ENCODE results near the gene ACTL7A.

Gene ACTL7A

DNA sequence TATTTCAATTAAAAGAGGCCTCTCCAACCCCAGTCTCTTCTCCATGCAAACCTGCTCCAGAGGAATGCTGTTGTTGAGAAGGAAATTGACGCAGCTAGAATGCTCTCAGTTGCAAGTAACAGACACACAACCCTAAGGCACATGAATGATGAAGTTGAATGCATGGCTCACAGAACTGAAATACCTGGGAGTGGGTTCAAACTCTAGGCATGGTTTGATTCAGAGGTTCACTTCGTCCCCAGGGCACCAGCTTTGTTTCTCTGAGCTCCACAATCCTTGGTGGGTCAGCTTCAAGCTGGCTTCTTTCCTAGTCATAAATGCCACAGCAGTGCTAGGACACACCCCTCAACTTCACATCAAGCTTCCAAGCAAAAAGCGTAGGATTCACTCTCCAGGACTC, 10.9 kb upstream of the ACTL7A start:
- DNase-seq: no peak

DNA sequence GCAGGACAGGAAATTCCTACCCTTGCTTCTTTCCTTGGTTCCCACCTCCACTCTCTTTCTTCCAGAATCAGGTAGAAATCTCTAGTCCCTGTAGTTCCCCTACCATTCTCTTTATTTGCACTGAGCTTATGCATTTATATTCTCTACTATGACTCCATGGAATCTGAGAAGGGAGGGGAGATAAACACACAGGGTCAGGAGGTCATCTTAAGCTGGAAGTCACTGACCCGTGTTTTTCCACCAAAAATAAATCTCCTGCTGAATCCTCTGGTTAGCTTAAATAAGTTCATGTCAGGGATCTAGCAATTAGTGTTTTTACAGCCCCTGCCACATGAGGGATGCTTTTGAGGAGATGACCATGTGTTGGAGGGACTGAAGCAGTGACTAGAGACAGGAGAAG, 10.0 kb upstream of the ACTL7A start:
- DNase-seq: no peak

DNA sequence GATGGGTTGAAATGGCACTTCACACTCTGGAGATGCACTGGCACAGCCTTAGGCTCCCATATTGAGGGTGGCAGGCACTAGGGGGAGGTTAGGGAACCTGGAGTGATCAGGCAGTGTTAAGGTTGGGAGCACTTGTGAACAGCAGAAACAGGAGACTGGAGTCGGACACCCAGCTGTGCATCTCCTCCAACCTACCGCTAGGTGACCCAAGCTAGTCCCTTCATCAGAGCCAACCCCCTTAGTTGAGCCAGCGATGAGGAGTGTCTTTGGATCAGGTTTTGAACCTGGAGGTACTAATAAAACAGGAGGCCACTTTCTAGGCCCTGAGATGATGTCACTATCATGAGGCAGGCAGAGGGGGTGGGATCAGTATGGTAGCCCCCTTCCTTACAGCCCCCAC, 8.0 kb upstream of the ACTL7A start:
- DNase-seq: no peak

DNA sequence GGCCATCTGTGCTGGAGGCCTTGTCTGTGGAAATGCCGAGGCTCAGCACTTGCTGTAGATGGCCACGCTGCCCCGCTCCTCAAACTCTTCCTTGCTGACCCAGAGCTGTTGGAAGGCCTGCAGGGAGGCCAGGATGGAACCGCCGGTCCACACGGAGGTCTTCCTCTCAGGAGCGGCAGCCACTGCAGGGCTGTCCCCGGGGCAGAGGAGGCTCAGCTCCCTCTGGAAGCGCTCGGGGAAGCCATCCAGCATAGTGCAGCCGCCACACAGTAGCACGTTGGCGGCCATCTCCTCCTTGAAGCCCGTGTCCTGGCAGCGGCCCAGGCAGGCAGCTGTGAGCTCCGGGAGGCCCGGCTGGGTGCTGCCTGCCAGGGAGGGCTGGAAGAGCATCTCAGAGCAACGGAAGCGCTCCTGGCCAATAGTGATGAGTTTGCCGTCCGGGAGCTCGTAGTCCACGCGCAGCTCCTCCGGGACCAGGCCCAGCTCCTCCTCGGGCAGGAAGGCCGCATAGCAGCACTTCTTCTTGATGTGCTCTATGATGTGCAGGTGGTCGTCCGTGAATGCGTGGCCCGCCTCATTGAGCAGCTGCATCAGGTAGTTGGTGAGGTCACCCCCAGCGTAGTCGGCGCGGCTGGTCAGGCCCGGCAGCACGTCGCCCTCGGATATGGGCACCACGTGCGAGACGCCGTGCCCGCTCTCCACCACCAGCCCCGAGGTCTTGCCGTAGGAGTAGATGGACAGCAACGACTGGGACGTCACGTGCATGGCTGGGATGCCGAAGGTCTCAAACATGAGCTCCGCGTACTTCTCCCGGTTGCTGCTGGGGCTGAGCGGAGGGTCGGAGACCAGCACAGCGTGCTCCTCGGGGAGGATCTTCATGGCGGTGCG, 7.2 kb upstream of the ACTL7A start:
- DNase-seq: no peak

DNA sequence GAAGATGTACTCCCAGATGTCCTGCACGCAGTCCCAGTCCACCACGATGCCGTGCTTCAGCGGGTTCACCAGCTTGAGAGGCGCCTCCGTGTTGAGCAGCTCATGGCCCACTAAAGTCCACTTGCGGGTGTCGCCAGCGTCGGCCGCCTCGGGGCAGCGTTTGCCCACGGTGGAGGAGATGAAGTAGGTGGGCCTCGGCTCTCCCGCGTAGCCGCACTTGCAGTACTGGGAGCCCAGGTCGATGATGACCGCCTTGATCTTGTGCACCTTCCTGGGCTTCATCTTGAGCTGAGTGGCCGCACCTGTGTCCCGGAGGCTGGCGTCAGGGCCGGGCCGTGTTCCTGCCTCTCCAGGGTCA, 6.6 kb upstream of the ACTL7A start:
- no peak for DNase-seq

DNA sequence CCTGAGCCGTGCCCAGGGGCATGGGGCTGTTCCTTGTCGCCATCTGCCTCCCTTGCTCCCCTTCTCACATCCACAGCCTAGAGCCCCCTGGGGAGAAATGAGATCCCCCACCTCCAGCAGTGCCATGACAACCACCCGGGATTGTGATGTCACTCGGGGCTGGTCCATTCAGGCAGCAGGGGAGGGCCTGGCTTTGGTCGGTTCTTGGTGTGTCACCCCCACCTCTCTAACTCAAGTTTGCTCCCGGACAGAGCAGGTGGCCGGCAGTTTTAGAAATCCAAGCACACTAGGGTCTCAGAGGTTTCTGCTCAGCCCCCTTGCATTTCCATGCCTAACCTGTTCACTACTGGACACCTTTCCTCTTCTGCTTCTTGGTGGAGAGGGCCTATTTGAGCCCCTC, 6.2 kb upstream of the ACTL7A start, which contains the start of gene ACTL7B:
ACTL7B (minus strand) TSS at position 99 of the 400 bp plus-strand sequence; CDS start at position 43, 56 bp downstream.
- no peak for DNase-seq

DNA sequence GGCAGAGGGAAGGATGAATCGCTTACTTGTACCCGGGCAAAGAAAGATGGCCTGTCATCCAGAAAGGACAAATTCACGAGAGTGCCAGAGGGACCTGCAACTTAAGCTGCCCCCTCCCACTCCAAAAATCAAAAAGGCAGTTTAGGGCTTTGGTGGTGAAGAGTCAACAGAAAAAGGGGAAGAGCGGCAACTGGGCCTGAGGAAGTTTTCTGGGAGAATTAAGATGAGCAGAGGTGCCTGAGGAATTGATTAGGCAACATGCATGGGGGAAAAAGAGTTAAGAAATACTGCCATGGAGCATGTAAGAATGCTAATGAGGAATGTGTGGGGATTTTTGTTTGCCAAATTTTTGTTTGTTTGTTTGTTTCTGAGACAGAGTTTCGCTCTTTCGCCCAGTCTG, 4.5 kb upstream of the ACTL7A start:
- DNase-seq: no peak

DNA sequence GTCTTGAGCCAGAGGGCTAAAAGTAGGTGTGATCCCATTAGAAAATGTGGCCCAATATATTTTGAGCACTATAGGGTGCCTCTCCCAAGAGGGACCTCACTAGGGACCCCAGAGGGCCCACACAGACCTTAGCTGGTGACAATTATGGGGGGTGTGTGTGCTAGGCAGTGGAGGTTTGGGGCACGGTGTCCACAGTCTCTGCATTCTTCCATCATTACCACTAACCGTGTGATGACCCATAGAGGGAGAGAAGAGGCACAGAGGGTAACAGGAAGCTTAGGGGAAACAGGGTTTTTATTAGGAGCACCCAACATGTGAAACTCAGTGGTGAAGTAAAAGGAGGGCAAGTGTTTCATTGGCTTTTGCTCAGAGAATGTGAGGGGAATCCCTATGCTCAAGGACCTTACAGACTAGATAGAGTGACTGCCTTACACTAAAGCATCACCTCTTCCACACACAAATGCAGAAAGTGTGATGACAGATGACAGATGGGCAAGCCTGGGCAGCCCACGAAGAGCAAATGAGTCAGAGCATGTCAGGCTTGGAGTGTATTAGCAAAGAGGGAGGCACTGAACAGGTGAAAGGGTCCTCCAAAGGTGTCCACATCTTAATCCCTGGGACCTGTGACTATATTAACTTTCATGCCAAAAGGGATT, 2.5 kb upstream of the ACTL7A start:
- DNase-seq: no peak

DNA sequence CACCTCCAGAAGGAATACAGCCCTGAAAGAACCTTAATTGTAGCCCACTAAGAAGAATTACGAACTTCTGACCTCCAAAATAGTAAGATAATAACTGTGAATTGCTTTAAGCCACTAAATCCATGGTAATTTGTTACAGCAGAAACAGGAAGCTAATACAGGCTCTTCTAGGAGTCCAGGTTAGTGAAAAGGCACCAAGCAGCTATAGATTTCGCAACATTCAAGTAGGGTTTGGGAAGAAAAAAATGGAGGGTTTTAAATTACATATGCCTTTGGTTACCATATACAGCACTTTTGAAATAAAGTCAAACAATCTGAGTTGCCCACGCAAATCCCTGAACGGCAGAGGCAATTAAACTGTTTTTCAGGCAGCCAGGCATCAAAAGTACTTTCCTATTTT, 1.7 kb upstream of the ACTL7A start:
- DNase-seq: no peak

DNA sequence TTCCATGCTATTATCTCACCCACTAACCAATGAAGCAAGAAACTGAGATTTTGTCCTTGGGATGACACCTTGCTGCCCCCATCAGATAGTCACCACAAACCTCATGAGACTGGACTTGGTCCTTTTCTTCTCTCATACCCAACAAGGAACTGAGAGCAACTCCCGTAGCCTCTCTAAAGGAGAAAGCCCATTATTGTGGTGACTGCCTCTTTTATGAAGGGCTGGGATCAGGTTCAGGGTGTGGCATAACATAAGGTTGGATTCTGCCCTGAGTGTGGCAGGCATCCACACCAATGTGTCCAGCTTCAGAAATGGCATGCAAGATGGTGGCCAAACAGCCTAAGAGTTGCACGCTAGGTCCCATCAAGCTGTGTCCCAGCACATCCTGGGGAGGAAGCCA, 1.3 kb upstream of the ACTL7A start:
- DNase-seq: no peak

DNA sequence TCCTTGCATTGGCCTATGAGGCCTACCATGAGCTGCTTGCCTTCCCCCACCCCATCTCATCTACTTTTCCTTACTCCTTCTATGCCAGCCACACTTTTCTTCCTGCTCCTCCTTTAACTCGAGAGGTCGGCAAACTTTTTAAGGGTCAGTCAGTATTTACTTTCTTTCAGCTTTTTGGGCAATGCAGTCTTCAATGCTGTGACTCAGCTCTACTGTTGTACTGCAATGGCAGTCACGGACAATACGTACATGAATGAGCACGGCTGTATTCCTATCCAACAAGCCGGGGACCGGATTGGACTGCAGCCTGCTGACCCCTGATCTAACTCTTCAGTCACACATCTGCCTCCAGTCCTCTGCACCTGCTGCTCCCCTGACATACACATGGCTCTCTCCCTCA, 602 bp upstream of the ACTL7A start:
- no peak for DNase-seq

DNA sequence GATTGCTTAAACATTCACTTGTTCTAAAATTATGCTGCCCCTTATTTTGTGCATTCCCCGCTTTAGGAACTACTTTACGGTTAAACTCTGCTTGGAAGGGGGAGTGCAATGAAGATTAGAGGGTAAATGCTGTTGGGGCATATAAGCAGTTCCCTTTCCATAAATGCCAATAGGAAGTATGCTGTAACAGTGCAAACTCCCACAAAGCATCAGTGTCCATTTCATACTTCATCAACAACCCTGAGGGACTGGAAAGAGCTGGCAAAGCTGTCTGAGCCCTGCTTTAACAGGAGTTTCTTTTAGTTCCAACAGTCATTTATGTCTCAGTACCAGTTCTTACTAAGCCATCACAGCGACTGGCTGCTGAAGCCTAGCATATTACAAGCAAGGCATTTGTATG, 1.8 kb downstream of the ACTL7A start:
- no peak for DNase-seq

DNA sequence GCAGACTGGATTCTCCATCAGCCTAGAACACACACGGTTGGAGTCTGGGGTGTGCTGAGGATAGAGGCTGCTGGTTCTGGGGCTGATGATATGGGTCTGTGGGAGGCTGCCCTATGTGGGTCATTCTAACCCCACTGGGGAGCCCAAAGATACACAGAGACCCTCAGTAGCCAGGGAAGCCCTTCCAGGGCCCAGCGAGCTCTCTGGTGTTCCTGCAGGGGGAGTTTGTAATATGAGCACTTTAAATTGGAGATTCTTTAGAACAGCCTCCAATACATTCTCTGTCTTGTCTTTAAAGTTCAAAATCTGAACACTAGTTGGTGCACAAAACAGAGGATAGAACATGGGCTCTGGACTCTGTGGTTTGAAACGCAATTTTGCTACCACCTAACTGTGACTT, 2.4 kb downstream of the ACTL7A start:
- DNase-seq: no peak

DNA sequence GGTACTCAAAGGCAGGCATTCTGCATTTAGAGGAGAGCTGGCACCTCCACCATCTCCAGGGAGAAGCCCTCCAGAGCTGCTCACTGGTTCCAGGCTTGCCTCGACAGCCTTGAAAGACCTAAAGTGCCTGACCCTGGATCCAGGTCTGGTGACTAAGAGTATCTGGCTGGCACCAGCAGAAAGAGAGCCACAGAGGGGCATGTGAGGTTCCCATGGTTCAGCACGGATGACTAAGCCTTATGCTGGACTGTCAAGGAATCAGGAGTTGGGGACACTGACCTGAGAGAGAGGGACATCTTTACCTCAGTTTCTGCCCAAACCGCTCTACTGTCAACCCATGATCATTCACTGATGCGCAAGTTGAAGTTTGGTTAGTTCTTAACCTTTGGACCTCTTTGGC, 3.0 kb downstream of the ACTL7A start:
- DNase-seq: no peak

DNA sequence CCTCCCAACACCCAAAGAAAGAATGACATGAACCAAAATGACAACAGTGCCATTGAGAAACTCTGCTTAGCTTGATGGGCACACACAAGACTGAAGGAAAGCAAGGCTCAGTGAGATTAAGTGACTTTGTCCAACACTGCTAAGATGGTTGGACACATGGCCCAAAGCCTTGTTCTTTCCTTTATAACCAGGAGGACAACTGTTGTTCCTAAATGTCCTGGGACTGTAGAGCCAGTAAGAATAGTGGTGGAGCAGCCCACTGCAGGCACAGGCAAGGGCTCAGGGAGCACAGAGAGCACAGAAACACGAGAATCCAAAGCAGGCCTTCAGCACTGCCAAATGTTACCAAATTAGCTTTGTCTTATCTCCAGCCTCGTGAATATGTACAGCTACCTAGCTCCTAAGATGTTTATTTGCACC, 3.9 kb downstream of the ACTL7A start:
- no peak for DNase-seq

DNA sequence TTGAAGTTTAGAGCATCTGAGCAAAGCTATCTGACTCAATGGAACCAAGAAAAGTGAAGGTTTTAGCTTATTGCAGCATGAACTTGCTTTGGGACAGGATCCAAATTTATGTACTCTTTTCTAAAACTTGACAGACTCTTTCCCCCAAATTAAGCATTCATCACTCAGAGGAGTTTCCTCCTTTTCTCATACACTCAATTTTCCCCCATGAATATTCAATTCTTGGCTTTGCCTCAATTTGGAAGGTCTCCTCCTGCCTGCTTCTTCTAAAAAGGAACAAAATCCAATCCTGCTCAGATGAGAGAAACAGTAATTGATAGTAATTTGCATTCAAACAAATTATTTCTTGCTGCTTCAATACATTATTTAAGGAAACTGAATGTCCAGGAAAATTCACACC, 5.0 kb downstream of the ACTL7A start:
- DNase-seq: no peak

DNA sequence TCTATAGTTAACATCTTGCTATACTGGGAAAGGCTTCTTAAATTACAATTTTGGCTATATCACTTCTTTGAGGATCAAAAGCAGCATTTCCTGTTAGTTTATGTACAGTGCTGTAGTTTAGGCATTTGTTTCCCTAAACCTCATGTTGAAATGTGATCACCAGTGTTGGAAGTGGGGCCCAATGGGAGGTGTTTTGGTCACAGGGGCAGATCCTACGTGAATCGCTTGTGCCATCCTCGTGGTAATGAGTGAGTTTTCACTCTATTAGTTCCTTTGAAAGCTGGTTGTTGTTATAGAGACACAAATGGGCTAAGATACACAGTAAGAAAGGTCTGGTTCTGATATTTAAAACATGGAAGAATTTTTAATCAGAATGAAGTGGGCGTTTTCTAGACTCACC, 5.8 kb downstream of the ACTL7A start:
- no peak for DNase-seq

DNA sequence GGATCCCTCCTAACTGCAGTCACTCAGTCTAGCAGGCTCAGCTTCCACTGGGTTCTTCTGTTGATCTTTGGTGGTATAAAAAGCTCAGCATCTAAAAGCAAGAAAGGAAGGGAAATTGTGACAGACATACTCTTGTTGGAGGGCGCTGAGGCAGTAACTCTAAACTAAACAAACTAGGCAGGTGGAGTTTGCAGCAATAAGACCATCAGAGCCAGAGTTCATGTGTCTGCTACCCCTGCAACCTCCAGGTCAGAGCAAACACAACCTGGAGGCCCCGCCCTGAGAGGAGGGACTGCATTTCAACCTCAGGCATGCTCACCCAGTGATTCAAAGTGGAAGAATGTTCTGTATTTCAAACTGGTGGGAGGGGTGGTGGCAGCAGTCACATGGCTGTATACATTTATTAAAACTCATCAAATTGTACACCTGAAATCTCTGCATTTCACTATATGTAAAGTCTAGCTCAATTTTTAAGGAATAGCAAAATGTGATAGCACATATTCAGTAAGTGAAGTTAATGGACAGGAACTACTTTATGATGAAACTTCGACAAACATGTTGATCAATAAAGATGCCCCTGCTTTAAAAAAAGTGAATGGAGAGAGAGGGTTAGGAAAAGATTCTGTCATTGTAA, 7.1 kb downstream of the ACTL7A start:
- DNase-seq: no peak

DNA sequence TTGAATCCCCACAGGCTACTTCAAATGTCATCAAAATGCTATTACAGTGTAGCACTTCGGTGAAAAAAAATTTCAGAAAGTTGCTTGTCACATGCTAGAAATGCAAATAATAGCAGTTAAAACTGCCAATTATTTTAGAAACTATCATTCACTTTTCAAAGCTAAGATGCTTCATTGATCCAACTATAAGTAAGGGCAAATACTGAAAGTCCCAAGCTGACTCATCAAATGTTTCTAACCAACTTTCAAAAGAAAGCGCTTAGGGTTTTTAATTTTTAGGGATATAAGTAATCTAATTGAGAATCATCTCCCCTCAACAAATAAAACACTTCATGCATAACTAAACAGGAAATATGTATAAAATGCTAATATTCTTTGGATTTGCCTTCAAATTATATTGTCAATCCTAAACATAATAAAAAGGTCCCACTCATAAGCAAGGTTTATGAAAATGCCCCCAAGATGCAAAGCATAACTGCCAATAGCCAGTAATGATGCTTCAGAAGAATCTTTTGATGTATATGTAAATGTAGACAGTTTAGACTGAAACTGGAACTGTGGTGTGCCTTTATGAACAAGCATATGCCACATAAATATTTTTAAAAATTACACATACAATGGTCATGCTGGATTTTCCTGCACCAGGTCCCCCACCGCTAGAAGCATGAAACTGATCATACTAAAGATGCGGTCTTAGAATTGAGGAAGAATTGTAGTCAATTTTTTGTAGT, 12.2 kb downstream of the ACTL7A start:
- no peak for DNase-seq

DNA sequence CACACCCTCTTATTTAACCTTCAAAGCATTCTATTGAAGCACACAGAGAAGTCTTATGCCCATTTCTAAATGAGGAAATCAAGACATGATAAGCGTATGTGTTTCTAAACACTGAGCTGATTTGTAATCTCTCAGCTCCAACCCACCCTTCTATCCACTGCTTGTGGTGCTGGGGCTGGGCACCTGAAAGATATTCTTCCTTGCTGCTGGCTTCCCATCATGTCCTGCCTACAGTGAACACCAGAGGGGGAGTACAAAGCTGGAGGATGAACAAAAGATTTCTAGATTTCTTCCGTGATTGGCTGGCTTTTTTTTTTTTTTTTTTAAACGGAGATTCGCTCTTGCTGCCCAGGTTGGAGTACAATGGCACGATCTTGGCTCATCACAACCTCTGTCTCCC, 14.4 kb downstream of the ACTL7A start:
- no peak for DNase-seq

DNA sequence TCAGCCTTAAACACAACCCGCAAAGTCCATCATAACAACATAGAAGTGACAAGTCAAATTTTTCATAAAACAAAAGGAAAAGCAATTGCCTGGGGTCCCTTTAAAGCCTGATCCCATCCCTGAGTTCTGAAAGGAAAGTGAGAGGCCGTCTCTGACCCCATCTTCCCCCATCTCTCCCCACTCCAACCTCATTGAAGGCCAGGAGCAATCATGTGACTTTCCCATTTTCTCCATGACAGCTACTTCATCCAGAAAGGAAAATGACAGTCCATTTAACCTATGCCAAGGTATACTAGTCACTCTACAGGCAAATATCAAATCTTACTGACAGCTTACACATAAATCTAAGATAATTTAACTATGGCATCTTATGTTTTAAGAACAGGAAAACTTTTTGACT, 15.5 kb downstream of the ACTL7A start:
- DNase-seq: no peak

DNA sequence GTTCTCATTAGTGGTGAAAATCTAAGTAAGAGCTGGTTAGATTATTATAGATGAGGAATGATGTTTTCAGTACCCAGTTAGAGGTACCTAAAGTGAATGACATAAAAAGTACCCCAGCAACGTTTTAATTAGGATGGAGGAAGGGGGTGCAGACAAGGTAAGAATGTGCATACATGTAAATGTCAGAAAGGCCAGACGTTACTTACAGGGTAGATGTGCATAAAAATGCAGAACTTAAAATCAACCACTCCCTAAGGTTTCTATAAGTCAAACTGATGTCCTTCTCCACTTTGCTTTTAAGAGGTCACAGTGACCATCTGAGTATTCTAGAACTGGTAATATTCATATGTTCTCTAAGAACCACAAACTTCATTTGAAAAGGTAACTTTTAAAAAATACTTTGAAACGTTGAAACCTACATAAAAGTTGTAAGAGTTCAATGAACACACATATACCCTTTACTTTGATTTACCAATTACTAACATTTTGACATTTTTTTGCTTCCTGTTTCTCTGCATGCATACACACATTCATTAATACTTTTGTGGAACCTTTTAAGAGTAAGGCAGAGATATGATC, 18.8 kb downstream of the ACTL7A start:
- DNase-seq: no peak

Measured in NCI-H1930 (cell line).